Keratinocyte (primary cell): Measurements from ENCODE around the gene LRRC41.
A peak's percentile ranks its signal among the peaks of the same experiment; 100 is the strongest.

Source experiments
- CTCF ChIP-seq, 3 experiments: IDR thresholded peaks in 1 of 3; conservative IDR thresholded peaks in 1 of 3; optimal IDR thresholded peaks in 1 of 3; 2 replicates in 2 of 3; 3 replicates in 1 of 3; pipeline versions ENCODE3 to v1.5.1; 2011; ENCODE audit warnings: low read length in 3 of 3, mild to moderate bottlenecking in 3 of 3, moderate library complexity in 2 of 3, control low read depth in 1 of 3, inconsistent platforms in 1 of 3; ENCODE audit not compliant: insufficient read depth in 2 of 3; ENCODE audit errors: extremely low read depth in 1 of 3
- EZH2 ChIP-seq: IDR thresholded peaks from one replicate; pipeline ENCODE4 v1.6.1; 2012; ENCODE audit warnings: inconsistent platforms, mild to moderate bottlenecking, low read length, moderate library complexity

- TF ChIP-seq CTCF (optimal IDR thresholded peaks at IDR 0.05 in 1 of 3, IDR thresholded peaks at IDR 0.05 in 1 of 3, conservative IDR thresholded peaks at IDR 0.05 in 1 of 3; ENCODE audit: extremely low read depth in 1 of 3, insufficient read depth in 2 of 3, low read length in 3 of 3) (peak; percentile 19 to 44 (median 44)), EZH2 (no peak)
Observed at GRCh38 chr1:46342084-46342656, 38.8 kb upstream of the LRRC41 start.
